K562 (cell line): ENCODE measurements around the gene NDUFAF2.

ENCODE experiments used
- CHD2 ChIP-seq: IDR thresholded peaks from 2 replicates; pipeline ENCODE4 v1.6.1; 2011; ENCODE audit warnings: low read depth, low read length
- CREB1 ChIP-seq, 2 experiments: sonication (generic) in 1 of 2; formaldehyde crosslinking in 1 of 2; IDR thresholded peaks; 2 replicates each; pipeline versions ENCODE4 v1.6.1 to v1.8.0; 2012 to 2022; ENCODE audit warnings: inconsistent platforms in 1 of 2, mild to moderate bottlenecking in 1 of 2, missing genetic modification reagents in 1 of 2, moderate library complexity in 1 of 2
- ELF1 ChIP-seq: fragments of 200-800 bp; sonication (Bioruptor generic); IDR thresholded peaks from 2 replicates; pipeline ENCODE4 v1.6.1; 2016; ENCODE audit warnings: missing genetic modification characterization, missing compliant biosample characterization
- HDAC2 ChIP-seq: fragments of 450-650 bp; IDR thresholded peaks from 2 replicates; pipeline ENCODE4 v1.6.1; 2016; ENCODE audit warnings: mild to moderate bottlenecking
- MAFK ChIP-seq: IDR thresholded peaks from 2 replicates; pipeline ENCODE4 v1.6.1; 2011; ENCODE audit warnings: low read length, improper control_type of control experiment
- RERE ChIP-seq: sonication (generic); formaldehyde crosslinking; IDR thresholded peaks from 2 replicates; pipeline ENCODE4 v1.8.0; 2023; ENCODE audit warnings: missing genetic modification reagents, mild to moderate bottlenecking, borderline replicate concordance
- SMC3 ChIP-seq: conservative IDR thresholded peaks from 2 replicates; pipeline ENCODE4 v1.6.1; 2011; ENCODE audit warnings: low read depth, low read length, improper control_type of control experiment; ENCODE audit not compliant: insufficient read depth
- TCF7L2 ChIP-seq: fragments of 150-350 bp; IDR thresholded peaks from 2 replicates; pipeline ENCODE4 v1.6.1; 2016; ENCODE audit warnings: low read depth, mild to moderate bottlenecking, low read length, moderate library complexity
- TF ChIP-seq, protein P1 (sequence below), 3 experiments: IDR thresholded peaks in 2 of 3; conservative IDR thresholded peaks in 1 of 3; 2 replicates each; pipeline ENCODE4 v1.5.1; 2011 to 2012; ENCODE audit warnings: low read length in 3 of 3, mild to moderate bottlenecking in 3 of 3, control low read depth in 2 of 3, improper control_type of control experiment in 1 of 3, inconsistent platforms in 1 of 3, low read depth in 1 of 3, mixed read lengths in 1 of 3, moderate library complexity in 1 of 3; ENCODE audit not compliant: insufficient read depth in 2 of 3
- TF ChIP-seq, protein P2 (sequence below), 2 experiments: fragments of 450-650 bp; conservative IDR thresholded peaks; 2 replicates each; pipeline ENCODE4 v1.6.1; 2017; ENCODE audit warnings: mild to moderate bottlenecking in 2 of 2, moderate library complexity in 2 of 2

DNA sequence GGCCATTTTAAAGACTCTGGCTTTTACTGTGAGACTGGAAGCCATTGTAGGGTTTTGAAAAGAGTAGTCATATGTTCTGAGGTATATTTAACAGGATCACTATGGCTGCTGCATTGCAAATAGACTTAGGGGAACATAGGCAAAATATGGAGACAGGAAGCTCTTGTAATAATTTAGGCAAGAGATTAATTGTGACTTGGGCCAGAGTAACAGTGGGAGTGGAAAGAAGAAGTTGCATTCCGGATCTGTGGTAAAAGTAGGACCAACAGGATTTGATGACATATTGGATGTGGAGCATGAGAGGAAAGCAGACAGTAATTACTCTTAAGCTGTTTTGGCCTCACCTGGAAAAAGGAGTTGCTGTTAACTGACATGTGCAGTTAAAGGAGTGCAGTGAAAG, 131.6 kb downstream of the NDUFAF2 start:
- TF ChIP-seq MAFK (no peak), RERE (CRISPR knock-in tag) (no peak), HDAC2 (no peak), SMC3 (no peak), ELF1 (no peak), CHD2 (no peak), CREB1 (IDR thresholded peaks at IDR 0.05) (no peak), CREB1 (CRISPR knock-in tag; IDR thresholded peaks at IDR 0.05) (no peak), TCF7L2 (no peak)
- TF ChIP-seq, protein P1, sequence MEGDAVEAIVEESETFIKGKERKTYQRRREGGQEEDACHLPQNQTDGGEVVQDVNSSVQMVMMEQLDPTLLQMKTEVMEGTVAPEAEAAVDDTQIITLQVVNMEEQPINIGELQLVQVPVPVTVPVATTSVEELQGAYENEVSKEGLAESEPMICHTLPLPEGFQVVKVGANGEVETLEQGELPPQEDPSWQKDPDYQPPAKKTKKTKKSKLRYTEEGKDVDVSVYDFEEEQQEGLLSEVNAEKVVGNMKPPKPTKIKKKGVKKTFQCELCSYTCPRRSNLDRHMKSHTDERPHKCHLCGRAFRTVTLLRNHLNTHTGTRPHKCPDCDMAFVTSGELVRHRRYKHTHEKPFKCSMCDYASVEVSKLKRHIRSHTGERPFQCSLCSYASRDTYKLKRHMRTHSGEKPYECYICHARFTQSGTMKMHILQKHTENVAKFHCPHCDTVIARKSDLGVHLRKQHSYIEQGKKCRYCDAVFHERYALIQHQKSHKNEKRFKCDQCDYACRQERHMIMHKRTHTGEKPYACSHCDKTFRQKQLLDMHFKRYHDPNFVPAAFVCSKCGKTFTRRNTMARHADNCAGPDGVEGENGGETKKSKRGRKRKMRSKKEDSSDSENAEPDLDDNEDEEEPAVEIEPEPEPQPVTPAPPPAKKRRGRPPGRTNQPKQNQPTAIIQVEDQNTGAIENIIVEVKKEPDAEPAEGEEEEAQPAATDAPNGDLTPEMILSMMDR (IDR thresholded peaks at IDR 0.05 in 2 of 3, conservative IDR thresholded peaks at IDR 0.05 in 1 of 3; ENCODE audit: insufficient read depth in 2 of 3, low read depth in 1 of 3, low read length in 3 of 3) = no peak
- TF ChIP-seq, protein P2, sequence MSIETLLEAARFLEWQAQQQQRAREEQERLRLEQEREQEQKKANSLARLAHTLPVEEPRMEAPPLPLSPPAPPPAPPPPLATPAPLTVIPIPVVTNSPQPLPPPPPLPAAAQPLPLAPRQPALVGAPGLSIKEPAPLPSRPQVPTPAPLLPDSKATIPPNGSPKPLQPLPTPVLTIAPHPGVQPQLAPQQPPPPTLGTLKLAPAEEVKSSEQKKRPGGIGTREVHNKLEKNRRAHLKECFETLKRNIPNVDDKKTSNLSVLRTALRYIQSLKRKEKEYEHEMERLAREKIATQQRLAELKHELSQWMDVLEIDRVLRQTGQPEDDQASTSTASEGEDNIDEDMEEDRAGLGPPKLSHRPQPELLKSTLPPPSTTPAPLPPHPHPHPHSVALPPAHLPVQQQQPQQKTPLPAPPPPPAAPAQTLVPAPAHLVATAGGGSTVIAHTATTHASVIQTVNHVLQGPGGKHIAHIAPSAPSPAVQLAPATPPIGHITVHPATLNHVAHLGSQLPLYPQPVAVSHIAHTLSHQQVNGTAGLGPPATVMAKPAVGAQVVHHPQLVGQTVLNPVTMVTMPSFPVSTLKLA (conservative IDR thresholded peaks at IDR 0.05) = no peak
